Activated CD8-positive, alpha-beta T cell treated with anti-CD3 and anti-CD28 coated beads for 36 hours (primary cell): ENCODE measurements around the gene PNPT1. TPM values are rescaled to one million over a fixed set of nuclear protein-coding genes. Genes with fewer than 3 reads are reported as not detected.
"Not testable (repeated sequence)": the region's sequence is repeated elsewhere in the genome, so short reads cannot be mapped to it uniquely, and the experiment has no call there.

Experiments
- ATAC-seq: fragments of 200-7000 bp; cut with Tn5 transposase; one replicate; pipeline ENCODE4 v1.10.0; 2021; ENCODE audit warnings: mild to moderate bottlenecking, moderate library complexity
- CTCF ChIA-PET: fragments of 350-600 bp; sonication (Branson Sonifier 250); formaldehyde crosslinking; loops from one replicate; lab custom pipeline; 2021; ENCODE audit warnings: antibody characterized with exemption; lab: Charles Lee
- POLR2A ChIA-PET: fragments of 350-600 bp; sonication (Branson Sonifier 250); formaldehyde crosslinking; loops from one replicate; lab custom pipeline; 2021; ENCODE audit warnings: antibody characterized with exemption; lab: Charles Lee
- DNase-seq: peaks from one replicate; pipeline ENCODE4 v3.0.0-alpha.2; 2020
- H3K27ac Mint-ChIP-seq: one replicate; pipeline ENCODE4 v1.8.0; 2021; ENCODE audit warnings: mild to moderate bottlenecking, mixed read lengths
- H3K27me3 Mint-ChIP-seq: one replicate; pipeline ENCODE4 v1.8.0; 2021; ENCODE audit warnings: mixed read lengths
- H3K36me3 Mint-ChIP-seq: one replicate; pipeline ENCODE4 v1.8.0; 2021; ENCODE audit warnings: low read depth, mixed read lengths
- H3K4me1 Mint-ChIP-seq: one replicate; pipeline ENCODE4 v1.8.0; 2021; ENCODE audit warnings: low read depth, mixed read lengths
- H3K4me3 Mint-ChIP-seq: one replicate; pipeline ENCODE4 v1.8.0; 2021; ENCODE audit warnings: mild to moderate bottlenecking, moderate library complexity, mixed read lengths
- H3K9me3 Mint-ChIP-seq: one replicate; pipeline ENCODE4 v1.8.0; 2021; ENCODE audit warnings: mixed read lengths
- intact Hi-C: fragments of 100-400 bp; cut with micrococcal nuclease; formaldehyde crosslinking; loops from one replicate; pipeline ENCODE4 v1.10.0; 2022
- total RNA-seq, 2 experiments: library from RNA; stranded (reverse); gene quantifications; one replicate each; pipeline ENCODE4 v1.2.3, GENCODE V29; 2021
- TF ChIP-seq, protein P1 (sequence below): fragments of 200-600 bp; IDR thresholded peaks from one replicate; pipeline ENCODE4 v1.8.0; 2022; ENCODE audit warnings: antibody characterized with exemption, mild to moderate bottlenecking

The PNPT1 gene
- total RNA-seq, 2 experiments from 2014 or later: 49.5 to 50.0 TPM

DNA sequence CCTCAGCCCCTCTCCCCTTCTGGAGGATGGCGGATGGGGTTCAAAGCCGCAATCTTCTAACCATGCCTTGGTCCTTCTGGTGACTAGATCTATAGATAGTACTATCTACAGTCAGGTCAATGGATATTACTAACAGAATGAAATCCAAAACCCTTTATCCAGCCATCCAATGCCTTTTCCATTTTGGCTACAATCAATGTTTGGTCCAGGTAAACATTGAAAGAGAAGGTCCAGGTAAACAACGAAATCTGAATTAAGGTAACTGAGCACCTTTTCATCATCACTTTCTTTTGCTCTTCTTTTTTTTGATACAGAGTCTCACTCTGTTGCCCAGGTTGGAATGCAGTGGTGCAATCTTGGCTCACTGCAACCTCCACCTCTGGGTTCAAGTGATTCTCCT lies 85.9 kb downstream of the PNPT1 start:
- ChIA-PET POLR2A (interaction anchor here (0.6 kb wide), 1 partner anchor 36 kb away, joined by 6 read pairs; no protein-coding TSS in a partner anchor), CTCF (no interaction called here)
- H3K27me3 Mint-ChIP-seq: no peaks in the 10 kb centered on the region
- peaks cover 33% of the 10 kb centered on the region for H3K36me3 Mint-ChIP-seq
- H3K9me3 Mint-ChIP-seq: no peaks in the 10 kb centered on the region
- no peak overlapping the region for H3K27ac Mint-ChIP-seq
- peaks cover 37% of the 10 kb centered on the region for H3K4me1 Mint-ChIP-seq
- ATAC-seq (no peak), DNase-seq (no peak)
- intact Hi-C loops: no loop called here
- TF ChIP-seq, protein P1, sequence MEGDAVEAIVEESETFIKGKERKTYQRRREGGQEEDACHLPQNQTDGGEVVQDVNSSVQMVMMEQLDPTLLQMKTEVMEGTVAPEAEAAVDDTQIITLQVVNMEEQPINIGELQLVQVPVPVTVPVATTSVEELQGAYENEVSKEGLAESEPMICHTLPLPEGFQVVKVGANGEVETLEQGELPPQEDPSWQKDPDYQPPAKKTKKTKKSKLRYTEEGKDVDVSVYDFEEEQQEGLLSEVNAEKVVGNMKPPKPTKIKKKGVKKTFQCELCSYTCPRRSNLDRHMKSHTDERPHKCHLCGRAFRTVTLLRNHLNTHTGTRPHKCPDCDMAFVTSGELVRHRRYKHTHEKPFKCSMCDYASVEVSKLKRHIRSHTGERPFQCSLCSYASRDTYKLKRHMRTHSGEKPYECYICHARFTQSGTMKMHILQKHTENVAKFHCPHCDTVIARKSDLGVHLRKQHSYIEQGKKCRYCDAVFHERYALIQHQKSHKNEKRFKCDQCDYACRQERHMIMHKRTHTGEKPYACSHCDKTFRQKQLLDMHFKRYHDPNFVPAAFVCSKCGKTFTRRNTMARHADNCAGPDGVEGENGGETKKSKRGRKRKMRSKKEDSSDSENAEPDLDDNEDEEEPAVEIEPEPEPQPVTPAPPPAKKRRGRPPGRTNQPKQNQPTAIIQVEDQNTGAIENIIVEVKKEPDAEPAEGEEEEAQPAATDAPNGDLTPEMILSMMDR: no peak
- no peak overlapping the region for H3K4me3 Mint-ChIP-seq

DNA sequence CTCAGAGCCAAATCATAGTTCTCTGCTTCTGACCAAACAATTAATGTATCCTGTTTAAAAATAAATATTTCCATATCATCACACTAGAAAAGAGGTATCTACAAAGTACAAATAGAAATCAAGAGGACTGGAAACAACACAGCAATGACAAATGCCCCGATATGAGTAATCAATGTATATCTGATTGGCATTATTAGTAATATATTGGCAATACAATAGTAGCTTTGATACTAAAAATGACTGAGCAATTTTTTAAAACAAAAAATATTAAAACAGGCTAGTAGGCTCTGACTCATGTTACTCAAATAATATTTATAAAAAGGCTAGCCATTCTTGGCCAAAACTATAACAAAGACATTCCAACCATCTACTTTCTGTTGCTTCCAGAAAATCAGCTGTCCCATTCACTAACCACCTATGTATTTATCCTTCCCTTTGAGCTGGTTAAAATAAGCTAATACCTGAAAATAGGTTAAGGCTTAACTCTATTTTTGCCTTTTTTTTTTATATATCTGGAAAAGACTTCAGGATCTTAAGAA lies 89.5 kb downstream of the PNPT1 start:
- Mint-ChIP-seq H3K36me3 (peaks cover 37% of the 10 kb centered on the region), H3K27ac (peak overlapping the region; percentile 57)
- POLR2A ChIA-PET: interaction anchor here (0.7 kb wide), 1 partner anchor 9 kb away, joined by 3 read pairs; no protein-coding TSS in a partner anchor

DNA sequence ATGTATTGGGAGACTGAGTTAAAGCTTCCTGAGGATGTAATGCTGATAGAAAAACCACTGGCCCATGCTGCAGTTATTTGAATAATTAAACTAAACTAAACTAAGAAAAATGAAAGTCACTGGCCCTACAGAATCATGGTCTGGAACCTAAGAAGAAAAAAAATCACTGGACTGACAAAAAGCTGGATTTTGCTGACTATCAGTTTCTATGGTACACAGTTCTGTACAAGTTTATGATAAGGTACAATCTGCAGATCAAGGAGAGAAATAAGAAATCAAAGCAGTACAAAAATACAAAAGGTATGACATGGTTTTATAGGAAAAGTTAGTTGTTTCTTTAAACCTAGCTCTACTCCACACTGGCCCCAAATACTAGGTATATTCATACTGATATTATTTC lies 91.8 kb downstream of the PNPT1 start:
- Mint-ChIP-seq H3K4me1 (peaks cover 32% of the 10 kb centered on the region), H3K9me3 (no peaks in the 10 kb centered on the region), H3K27ac (no peak overlapping the region), H3K4me3 (no peak overlapping the region), H3K36me3 (peaks cover 38% of the 10 kb centered on the region), H3K27me3 (no peaks in the 10 kb centered on the region)
- POLR2A ChIA-PET: interaction anchor here (1.4 kb wide), 1 partner anchor 16 kb away, joined by 4 read pairs; the partner anchor contains the start of gene PPP4R3B
- ATAC-seq (no peak), DNase-seq (no peak)
- TF ChIP-seq, protein P1: no peak
- intact Hi-C loops: no loop called here
- CTCF ChIA-PET: interaction anchor here (1.7 kb wide), 1 partner anchor 10 kb away, joined by 4 read pairs; no protein-coding TSS in a partner anchor

More for the DNA sequence above, 89.5 kb downstream of the PNPT1 start:
- Mint-ChIP-seq H3K4me1 (peaks cover 38% of the 10 kb centered on the region), H3K9me3 (no peaks in the 10 kb centered on the region), H3K4me3 (no peak overlapping the region), H3K27me3 (no peaks in the 10 kb centered on the region)
- DNase-seq (no peak), ATAC-seq (no peak)
- TF ChIP-seq, protein P1: no peak
- intact Hi-C loops: no loop called here
- CTCF ChIA-PET: interaction anchor here (1.1 to 2.3 kb wide), 4 partner anchors 10 to 14 kb away, joined by 3 to 7 read pairs (median 4); partner anchors contain the start of gene PPP4R3B

DNA sequence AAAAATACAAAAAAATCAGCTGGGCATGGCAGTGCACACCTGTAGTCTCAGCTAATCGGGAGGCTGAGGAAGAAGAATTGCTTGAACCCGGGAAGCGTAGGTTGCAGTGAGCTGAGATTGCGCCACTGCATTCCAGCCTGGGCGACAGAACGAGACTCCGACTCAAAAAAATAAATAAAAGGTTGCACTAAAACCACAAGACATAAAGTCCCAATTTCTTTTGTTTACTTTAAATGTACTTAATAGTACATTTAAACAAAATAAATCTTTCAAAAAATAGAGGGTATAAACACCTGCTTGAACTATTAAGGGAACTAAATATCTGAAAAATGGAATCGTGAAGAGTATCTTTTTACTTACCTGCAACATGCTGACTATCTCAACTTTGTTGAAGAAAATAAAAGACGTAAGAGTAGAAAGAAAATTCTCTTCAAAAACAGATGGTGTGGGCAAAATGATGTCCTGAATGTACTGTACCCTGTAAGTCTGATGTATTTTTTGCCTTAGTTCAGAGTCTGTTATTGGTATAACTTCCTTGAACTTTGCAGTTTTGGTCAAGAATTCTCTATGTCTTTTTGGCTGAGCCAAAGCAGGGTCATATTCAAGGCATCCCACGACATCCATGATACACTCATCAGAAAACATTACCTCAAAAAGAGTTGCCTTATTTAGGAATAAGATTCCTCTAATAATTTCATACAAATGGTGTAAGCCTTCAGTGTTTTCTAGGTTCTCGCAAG lies 95.4 kb downstream of the PNPT1 start:
- peaks cover 48% of the 10 kb centered on the region for H3K36me3 Mint-ChIP-seq
- DNase-seq: no peak

DNA sequence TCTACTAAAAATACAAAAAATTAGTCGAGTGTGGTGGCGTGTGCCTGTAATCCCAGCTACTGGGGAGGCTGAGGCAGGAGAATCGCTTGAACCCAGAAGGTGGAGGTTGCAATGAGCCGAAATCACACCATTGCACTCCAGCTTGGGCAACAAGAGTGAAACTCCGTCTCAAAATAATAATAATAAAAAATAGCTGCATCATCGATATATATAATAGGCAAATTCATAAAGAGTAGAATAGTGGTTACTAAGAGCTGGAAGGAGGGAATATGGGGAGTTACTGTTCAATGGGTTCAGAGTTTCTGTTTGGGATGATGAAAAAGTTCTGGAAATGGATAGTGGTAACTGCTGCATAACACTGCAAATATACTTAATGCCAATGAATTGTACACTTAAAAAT lies 96.8 kb downstream of the PNPT1 start:
- H3K27me3 Mint-ChIP-seq, H3K9me3 Mint-ChIP-seq, intact Hi-C loops, ATAC-seq, H3K27ac Mint-ChIP-seq, H3K4me3 Mint-ChIP-seq, DNase-seq: not testable (repeated sequence)
- Mint-ChIP-seq H3K36me3 (peaks cover 40% of the 10 kb centered on the region), H3K4me1 (peaks cover 38% of the 10 kb centered on the region)
- ChIA-PET CTCF (interaction anchor here (1.5 kb wide), 1 partner anchor 77 kb away, joined by 4 read pairs; the partner anchor contains the start of gene CFAP36), POLR2A (interaction anchor here (0.6 to 1.4 kb wide), 2 partner anchors 12 to 14 kb away, joined by 3 read pairs; no protein-coding TSS in a partner anchor)

More for the DNA sequence above, 95.4 kb downstream of the PNPT1 start:
- TF ChIP-seq, protein P1: no peak
- peaks cover 35% of the 10 kb centered on the region for H3K4me1 Mint-ChIP-seq
- POLR2A ChIA-PET: interaction anchor here (0.6 to 0.8 kb wide), 2 partner anchors 8 to 236 kb away, joined by 3 read pairs; no protein-coding TSS in a partner anchor
- CTCF ChIA-PET: interaction anchor here (0.9 to 1.5 kb wide), 4 partner anchors 19 to 78 kb away, joined by 3 to 4 read pairs (median 3); partner anchors contain the start of gene CFAP36
- intact Hi-C loops: no loop called here
- ATAC-seq: no peak
- no peaks in the 10 kb centered on the region for H3K9me3 Mint-ChIP-seq
- no peaks in the 10 kb centered on the region for H3K27me3 Mint-ChIP-seq
- H3K4me3 Mint-ChIP-seq: no peak overlapping the region
- no peak overlapping the region for H3K27ac Mint-ChIP-seq
